ENCODE data around the gene SPDYE4.

- TF ChIP-seq CTCF (IDR thresholded peaks at IDR 0.05; ENCODE audit: low read depth, low read length) (peak; percentile 70), EZH2phosphoT487 (IDR thresholded peaks at IDR 0.05; ENCODE audit: low read depth) (no peak)
Observed at GRCh38 chr17:8785547-8786413, 27.4 kb upstream of the SPDYE4 start.
